ENCODE data around the gene CUBN.

CUBN gene

DNA sequence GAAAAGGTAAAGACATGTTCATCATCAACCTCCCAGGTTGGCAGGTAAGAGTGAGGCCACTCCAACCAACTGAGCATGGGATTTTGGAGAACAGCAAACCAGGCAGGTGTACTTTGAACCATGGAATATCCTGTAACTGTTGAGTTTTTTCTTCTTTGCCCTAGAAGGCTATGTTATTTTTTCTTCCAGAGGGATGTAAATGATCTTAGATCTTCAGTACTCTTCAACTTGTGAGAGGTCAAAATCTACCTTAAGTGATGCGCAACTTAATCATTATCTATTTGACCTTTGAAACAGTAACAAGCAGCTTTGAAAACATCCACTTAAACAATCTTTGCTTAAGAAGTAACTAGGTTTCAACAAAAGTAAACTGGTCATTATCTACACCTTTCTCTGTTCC, at the start of gene CUBN:
CUBN (minus strand) TSS at position 71 of the 400 bp plus-strand sequence; CDS start at position 25, 46 bp downstream.
- no peak for DNase-seq

DNA sequence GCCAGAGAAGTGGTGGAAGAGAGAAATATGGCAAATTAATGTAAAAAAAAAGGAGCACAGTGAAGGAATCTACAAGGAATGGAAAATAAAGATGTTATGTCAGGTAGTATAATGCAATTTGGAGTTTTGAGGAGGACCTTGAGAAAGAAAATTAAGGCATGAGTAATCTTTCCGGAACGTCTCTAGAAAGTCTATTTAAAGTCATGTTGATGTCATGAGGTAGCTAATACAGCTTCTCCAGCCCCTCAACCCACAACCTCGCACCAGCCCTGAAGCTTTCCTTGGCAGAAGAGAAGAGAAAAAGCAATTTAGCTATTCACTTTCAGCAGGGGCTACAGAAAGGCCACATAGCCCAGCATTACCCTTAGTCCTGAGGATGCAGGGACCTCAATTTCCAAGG, 49.4 kb upstream of the CUBN start:
- DNase-seq = no peak

- no peak for DNase-seq
These were observed 48.4 kb upstream of the CUBN start for GRCh38 chr10:17178006-17178405.

DNA sequence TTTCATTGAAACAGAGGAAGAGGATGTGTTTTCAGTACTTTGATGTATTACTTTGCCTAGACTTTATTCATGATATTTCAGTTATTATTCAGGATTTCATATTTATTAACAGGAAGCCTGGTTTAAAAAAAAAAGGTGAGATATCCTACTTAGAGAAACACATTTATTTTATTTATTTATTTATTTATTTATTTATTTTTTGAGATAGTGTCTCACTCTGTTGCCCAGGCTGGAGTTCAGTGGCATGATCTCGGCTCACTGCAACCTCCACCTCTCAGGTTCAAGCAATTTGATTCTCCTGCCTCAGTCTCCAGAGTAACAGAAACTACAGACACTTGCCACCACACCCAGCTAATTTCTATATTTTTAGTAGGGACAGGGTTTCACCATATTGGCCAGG, 47.4 kb upstream of the CUBN start:
- no peak for DNase-seq

GRCh38 chr10:17176091-17176490, 46.5 kb upstream of the CUBN start:
- no peak for DNase-seq

DNA sequence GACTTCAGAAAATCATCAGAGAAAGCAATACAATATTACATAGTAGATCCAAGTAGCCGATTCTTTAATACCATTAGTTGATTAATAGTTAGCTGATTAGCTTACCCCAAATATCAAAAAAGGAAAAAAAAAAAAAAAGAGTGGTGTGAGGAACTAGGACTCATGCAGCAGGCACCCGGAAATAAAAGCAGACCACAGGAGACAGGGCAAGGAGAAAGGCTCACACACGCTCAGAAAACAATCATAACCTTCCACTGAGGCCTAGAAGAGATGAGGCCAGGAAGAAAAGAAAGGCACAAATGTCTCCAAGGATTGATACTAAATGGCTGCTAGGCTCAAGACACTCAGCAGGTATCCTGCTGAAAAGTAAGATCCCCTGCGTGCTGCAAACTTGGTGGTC, 45.9 kb upstream of the CUBN start:
- DNase-seq = no peak

- DNase-seq = no peak
These were observed 45.0 kb upstream of the CUBN start for GRCh38 chr10:17174626-17175025.

- DNase-seq = no peak
These were observed 41.6 kb upstream of the CUBN start for GRCh38 chr10:17171141-17171641.

GRCh38 chr10:17169803-17170202, 40.2 kb upstream of the CUBN start:
- DNase-seq = no peak

DNA sequence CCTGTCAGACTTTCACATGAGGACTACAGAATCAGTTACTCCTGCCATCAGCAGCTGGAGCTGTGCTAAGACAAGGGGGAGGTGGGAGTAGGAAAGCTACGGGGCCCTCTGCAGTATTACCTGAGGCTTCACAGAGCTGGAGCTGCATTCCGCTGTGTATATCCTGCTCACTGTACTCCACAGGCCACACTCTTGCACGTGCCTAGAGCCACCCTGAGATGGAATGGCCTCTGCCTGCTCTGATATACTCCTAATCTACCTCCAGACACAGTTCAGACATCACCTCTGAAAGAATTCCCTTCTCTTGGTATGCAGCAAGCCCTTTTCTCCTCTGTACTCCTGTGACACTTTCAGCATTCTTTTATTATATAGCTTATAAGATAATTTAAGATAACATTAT, 37.1 kb upstream of the CUBN start:
- DNase-seq = no peak

DNA sequence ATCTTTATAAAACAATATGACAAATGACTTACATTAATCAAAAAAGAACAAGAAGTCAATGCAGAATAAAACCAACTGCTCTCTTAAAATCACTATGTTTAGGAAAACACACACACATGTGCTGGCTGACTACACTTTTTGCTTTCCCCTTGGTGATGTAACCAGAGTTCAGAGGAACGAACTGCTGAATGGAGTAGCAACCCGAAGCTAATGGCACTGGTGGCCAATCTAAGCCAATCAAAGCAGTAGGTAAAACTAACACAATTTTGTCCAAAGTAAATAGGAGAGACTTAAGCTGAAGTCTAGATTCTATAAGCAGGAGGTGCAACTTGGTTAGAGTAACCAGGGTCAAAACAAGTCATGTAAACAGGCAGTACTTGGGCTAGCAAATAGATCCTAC, 33.2 kb upstream of the CUBN start:
- no peak for DNase-seq

DNA sequence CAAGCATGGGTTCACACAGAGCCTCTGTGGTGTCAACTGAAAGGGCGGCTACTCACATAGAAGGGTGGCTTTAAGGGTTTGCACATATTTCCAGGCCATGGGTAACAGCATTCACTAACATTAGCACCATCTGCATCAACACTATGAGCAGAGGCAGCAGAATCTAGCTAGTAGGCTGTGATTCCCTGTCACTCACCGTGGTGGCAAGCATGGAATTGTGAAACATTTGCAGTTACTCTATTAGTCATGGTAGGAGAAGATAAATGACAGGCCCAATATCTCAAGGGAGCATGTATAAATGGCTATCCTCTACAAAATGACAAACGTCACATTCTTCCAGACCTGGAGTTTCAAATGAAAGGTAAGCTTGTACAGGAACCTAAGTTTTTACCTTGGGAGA, 32.2 kb upstream of the CUBN start:
- DNase-seq = no peak

DNA sequence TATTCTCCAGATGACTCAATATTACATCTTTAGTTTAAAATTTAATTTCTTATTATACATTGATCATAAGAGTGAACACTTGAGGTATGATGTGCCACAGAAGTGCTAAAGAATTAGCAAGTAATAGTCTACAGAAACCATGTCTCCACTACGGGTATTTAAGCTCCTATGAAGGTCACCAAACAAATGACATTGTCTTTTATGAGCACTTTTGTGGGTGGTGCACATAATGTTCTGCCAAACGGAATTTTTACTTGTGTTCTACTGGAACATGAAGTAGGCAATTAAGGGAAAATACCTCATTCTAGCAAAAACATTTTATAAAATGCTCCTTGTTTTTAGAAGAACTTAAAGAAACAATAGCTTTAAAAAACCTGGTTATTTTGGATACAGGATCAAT, 27.4 kb upstream of the CUBN start:
- no peak for DNase-seq

GRCh38 chr10:17155826-17156225, 26.2 kb upstream of the CUBN start:
- DNase-seq = no peak

GRCh38 chr10:17154116-17154515, 24.5 kb upstream of the CUBN start:
- no peak for DNase-seq

GRCh38 chr10:17153321-17153720, 23.7 kb upstream of the CUBN start:
- DNase-seq = no peak

- DNase-seq = no peak
These were observed 22.1 kb upstream of the CUBN start for GRCh38 chr10:17151716-17152115.

- DNase-seq = no peak
These were observed 18.4 kb upstream of the CUBN start for GRCh38 chr10:17147884-17148489.

DNA sequence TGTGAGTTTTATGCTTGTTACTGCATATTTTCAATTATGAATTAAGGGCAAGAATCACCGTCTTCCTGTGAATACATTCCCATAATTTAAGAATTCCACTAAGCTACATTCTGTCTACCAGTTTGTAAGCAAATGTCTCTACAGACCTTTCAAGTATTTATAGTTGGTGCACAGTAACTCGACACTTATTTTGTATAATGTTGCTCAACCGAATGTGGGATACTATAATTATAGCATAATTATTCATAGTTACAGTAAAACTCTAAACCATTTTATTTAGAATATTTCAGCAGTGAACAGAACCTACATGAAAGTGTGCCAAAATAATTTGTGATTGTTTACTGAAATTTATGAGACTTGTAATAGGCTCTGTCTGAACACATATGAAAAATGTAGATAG, 17.3 kb upstream of the CUBN start:
- DNase-seq = no peak

- no peak for DNase-seq
These were observed 15.6 kb upstream of the CUBN start for GRCh38 chr10:17145239-17145638.

DNA sequence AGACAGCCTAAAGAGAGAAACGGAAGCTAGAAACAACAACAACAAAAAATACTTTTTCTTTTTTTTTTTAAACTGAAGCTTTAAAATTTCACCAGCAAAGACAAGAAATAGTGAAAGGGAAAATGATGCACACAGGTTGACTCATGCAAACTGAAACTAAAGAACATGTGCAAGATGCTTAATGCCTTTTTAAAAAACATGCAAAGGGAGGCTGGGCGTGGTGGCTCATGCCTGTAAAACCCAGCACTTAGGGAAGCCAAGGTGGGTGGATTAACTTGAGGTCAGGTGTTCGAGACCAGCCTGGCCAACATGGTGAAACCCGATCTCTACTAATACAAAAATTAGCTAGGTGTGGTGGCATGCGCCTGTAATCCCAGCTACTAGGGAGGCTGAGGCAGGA, 15.1 kb upstream of the CUBN start:
- DNase-seq = no peak

DNA sequence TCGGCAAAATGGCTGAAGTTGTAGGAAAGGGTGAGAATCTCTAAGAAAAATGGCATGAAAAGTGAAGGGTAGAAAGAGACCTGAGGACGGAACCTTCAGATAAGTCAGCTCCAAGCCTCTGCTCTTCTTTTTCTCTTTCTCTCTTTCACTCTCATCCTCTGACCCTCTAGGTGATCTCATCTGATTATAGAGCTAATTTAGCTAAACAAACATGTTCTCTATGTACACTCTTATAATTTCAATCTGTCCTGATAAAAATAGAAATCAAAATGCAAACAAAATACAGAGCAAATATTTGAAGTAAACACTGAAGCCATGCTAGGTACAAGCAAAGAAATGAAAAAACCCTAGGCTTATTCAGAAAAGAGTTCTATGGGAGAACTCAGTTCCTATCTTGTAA, 14.4 kb upstream of the CUBN start:
- DNase-seq = no peak

DNA sequence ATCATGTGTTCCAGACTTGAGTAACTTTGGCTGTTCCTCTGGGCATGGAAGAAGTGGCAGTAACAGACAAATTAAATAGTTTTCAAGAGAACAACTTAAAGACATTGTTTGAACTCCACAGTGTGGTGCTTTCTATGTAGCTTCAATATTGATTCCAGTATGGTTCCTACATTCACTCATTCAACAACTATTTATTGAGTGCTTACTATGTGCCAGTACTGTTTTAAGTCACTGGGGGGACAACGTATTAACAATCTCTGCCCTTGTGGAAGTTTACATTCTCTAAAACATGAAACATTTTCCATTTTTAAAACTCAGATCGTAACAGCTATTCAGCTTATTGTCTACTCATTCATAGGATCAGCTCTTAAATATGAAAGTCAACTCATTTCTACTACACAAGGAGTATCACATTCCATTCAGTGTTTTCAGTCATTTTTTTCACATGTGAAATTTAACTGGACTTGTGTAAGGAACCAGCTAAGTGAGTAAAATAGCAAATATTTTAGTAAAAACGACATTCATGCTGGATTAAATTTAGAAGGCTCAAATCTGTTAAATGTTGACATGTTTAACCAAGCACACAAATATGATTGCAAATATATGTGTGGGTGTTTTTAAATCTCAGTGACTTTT, 13.6 kb upstream of the CUBN start:
- no peak for DNase-seq

DNA sequence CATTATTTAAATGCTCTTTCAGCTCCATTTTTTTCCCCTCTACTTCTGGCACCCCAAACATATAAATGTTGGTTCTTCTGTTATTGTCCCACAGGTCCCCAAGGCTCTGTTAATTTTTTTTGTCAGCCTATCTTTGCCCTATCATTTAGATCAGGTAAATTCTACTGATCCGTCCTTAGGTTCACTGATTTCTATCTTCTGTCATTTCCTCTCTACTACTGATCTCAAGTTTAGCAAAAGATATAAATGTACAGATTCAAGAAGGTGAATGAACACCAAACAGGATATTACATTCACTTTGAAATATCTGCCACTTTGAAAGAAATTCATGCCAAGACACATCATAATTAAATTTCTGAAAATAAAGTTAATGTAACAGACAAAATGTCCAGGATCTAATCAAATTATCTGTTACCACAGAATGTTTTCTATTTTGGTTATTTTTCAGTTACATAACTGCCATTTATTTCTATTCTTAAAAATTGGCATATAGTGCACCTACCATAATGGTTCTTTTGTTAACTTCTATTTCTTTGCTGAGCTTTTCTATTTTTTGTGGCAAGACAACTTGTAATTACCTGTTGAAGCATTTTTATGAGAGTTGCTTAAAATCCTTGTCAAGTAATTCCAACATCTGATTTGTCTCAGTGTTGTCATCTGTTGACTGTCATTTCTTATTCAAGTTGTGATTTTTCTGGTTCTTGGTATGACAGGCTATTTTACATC, 12.1 kb upstream of the CUBN start:
- no peak for DNase-seq
